HG02840 (cell line): Measurements from ENCODE around the gene EXOC1.
"Not testable (repeated sequence)": the region's sequence is repeated elsewhere in the genome, so short reads cannot be mapped to it uniquely, and the experiment has no call there.

Experiments used
- ATAC-seq: cut with Tn5 transposase; IDR thresholded peaks from one replicate; pipeline ENCODE4 v1.9.1; 2021; ENCODE audit warnings: mild to moderate bottlenecking, moderate library complexity, moderate number of reproducible peaks; ENCODE audit not compliant: unreplicated experiment, low FRiP score

EXOC1 gene, protein sequence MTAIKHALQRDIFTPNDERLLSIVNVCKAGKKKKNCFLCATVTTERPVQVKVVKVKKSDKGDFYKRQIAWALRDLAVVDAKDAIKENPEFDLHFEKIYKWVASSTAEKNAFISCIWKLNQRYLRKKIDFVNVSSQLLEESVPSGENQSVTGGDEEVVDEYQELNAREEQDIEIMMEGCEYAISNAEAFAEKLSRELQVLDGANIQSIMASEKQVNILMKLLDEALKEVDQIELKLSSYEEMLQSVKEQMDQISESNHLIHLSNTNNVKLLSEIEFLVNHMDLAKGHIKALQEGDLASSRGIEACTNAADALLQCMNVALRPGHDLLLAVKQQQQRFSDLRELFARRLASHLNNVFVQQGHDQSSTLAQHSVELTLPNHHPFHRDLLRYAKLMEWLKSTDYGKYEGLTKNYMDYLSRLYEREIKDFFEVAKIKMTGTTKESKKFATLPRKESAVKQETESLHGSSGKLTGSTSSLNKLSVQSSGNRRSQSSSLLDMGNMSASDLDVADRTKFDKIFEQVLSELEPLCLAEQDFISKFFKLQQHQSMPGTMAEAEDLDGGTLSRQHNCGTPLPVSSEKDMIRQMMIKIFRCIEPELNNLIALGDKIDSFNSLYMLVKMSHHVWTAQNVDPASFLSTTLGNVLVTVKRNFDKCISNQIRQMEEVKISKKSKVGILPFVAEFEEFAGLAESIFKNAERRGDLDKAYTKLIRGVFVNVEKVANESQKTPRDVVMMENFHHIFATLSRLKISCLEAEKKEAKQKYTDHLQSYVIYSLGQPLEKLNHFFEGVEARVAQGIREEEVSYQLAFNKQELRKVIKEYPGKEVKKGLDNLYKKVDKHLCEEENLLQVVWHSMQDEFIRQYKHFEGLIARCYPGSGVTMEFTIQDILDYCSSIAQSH

GRCh38 chr4:55853484-55854046, at the start of gene EXOC1:
Gene EXOC1, plus strand, starts transcription at chr4:55853648. Its CDS starts 4,676 bp downstream, at chr4:55858324.
- ATAC-seq = peak; percentile 99

DNA sequence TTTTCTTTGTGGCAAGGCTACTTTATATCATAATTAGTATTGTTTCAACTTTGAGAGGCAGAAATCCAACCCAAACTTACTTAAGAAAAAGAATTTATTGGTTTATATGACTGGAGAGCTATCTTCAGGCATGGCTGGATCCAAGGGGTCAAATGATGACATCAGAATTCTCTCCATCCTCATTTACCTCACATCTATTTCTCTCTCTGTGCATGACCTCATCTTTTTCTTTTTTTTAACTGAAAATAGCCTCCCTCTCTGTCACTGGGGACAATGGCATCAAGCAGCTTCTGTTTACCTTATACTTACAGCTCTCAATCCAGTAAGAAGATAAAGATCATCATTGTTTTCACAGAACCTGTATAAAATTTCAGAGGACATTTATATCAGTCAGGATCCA, 45.9 kb upstream of the EXOC1 start:
- ATAC-seq = no peak

GRCh38 chr4:55808186-55808585, 45.3 kb upstream of the EXOC1 start:
- ATAC-seq = no peak

GRCh38 chr4:55808632-55809031, 44.8 kb upstream of the EXOC1 start:
- ATAC-seq = no peak

GRCh38 chr4:55817691-55818090, 35.8 kb upstream of the EXOC1 start:
- ATAC-seq = no peak

DNA sequence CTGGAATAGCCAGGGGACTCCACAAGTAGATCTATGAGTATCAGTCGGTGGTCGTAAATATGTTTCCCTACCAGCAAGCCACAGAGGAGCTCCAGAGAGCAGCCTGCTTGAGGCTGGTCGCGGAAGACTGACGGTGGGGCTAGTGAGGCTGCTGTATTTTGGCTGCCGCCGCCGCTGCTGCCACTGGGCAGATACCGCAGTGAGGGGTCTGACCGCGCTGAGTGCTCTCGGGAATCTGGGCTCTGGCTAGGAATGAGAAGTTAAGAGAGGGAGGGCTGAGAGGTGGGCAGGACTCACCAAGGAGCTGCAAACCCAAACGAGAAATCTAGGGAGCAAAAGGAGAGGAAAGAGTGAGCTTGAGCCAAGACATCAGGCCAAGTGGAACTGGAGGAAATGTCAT, 33.8 kb upstream of the EXOC1 start, which contains the start of gene EXOC1L:
TSS of gene EXOC1L (plus strand) at position 157 of the 400 bp plus-strand sequence. CDS start at position 394, 237 bp downstream.
- no peak for ATAC-seq

- ATAC-seq = no peak
Measured at GRCh38 chr4:55820279-55820678, 33.2 kb upstream of the EXOC1 start.

- ATAC-seq = no peak
Measured at GRCh38 chr4:55822329-55822728, 31.1 kb upstream of the EXOC1 start.

GRCh38 chr4:55824865-55825264, 28.6 kb upstream of the EXOC1 start:
- ATAC-seq = no peak

- ATAC-seq = no peak
Measured at GRCh38 chr4:55826986-55827385, 26.5 kb upstream of the EXOC1 start.

- ATAC-seq = no peak
Measured at GRCh38 chr4:55827582-55827981, 25.9 kb upstream of the EXOC1 start.

DNA sequence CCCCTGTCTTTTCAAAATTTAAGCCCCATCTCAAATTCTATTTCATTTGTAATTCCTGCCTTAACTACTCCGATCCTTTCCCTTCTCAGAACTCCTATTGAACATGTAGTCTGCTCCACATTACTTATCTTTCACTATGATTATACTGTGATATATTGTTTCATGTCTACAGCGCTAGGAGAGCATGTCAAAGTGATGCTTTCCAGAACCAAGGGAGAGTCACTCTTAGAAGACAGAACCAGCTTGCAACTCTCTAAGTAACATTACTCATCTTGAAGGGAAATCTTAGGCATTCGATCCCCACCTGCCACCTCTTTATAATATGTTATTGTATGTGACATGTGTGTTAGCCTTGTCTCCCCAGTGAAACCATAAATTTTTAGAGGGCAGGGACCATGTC, 23.4 kb upstream of the EXOC1 start:
- ATAC-seq = no peak

DNA sequence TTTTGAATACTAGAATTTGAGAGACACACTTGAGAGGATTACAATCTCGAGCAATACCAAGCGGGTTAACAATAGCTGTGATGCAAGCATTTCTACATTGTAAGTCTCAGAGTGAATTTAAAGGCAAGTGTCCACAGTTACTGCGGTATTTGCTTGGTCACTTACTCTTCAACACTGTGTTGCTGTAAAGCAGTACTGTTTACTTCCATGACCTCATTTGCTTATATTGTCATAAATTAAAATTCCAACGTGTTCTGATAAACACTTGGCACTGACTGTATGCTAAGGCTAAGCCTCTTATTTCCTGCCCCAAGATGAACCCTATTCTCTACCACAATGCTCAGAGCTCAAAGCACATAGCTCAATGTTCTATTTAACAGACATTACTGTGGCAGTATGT, 22.7 kb upstream of the EXOC1 start:
- no peak for ATAC-seq

DNA sequence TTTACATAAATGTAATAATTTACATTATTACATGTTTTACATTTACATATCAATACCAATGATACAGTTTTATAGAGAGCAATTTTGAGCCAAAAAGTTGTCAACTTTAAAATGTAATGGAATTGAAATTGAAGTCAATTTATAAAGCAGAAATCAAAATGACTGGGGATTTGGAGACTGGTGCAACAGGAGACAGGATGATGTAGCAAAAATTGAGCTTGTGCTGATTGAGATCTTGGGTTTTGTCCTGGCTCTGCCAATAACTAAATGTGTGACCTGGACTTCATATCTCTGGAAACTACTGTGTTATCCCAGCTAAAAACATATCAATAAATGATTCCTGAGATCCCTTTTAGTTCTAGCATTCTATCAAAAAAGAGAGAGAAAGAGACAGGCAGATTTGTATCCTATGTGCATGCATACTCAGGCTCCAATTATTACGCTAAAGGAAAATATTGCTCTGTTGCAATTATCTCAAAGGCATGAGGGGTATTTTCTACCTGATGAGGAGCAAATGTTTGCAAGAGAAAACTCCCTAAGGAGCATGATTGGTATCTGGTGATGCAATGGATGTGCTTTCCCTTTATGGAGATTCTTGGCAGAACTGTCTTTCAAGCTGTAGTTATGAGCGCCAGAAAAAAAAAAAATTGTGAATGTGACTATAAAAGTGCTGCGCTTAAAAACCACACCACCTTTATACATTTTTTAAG, 19.2 kb upstream of the EXOC1 start:
- no peak for ATAC-seq

DNA sequence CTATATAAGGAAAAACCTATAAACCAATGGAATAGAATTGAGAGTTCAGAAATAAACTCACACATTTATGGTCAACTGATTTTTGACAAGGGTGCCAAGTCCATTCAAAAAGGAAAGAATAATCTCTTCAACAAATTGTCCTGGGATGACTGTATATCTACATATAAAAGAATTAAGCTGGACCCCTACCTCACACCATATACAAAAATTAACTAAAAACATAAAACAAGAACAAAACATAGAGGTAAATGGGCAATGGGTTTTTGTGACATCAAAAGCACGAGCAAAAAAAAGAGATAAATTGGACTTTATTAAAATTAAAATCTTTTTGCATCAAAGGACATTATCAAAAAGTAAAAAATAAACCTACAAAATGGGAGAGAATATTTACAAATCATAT, 15.5 kb upstream of the EXOC1 start:
- no peak for ATAC-seq

DNA sequence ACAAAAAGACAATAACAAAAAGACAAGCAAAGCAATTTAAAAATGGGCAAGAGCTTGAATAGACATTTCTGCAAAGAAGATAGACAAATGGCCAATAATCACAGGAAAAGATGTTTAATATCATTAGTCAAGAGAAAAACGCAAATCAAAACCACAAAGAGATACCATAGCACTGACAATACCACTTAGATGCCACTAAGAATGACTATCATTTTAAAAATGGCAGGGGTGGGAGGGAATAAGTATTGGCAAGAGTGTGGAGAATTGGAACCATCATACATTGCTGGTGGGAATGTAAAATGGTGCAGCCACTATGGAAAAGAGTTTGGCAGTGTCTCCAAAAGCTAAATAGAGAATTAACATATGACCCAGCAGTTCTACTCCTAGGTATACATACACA, 15.1 kb upstream of the EXOC1 start:
- no peak for ATAC-seq

- ATAC-seq = no peak
Measured at GRCh38 chr4:55838952-55839351, 14.5 kb upstream of the EXOC1 start.

DNA sequence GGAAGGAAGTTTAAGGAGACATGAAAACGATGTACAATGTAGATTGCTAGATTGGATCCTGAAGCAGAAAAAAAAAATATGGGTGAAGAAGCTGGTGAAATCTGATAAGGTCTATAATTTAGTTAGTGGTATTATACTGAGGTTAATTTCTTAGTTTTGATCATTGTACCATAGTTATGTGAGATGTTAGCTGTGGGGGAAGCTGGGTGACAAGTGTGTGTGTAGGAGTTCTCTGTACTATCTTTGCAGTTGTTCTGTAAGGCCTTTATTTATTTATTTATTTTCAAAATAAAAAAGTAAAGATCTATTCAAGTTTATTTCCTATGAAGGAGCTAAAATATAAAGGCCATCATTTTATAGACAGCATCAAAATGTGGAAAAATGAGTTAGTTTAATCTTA, 12.5 kb upstream of the EXOC1 start:
- ATAC-seq = no peak

DNA sequence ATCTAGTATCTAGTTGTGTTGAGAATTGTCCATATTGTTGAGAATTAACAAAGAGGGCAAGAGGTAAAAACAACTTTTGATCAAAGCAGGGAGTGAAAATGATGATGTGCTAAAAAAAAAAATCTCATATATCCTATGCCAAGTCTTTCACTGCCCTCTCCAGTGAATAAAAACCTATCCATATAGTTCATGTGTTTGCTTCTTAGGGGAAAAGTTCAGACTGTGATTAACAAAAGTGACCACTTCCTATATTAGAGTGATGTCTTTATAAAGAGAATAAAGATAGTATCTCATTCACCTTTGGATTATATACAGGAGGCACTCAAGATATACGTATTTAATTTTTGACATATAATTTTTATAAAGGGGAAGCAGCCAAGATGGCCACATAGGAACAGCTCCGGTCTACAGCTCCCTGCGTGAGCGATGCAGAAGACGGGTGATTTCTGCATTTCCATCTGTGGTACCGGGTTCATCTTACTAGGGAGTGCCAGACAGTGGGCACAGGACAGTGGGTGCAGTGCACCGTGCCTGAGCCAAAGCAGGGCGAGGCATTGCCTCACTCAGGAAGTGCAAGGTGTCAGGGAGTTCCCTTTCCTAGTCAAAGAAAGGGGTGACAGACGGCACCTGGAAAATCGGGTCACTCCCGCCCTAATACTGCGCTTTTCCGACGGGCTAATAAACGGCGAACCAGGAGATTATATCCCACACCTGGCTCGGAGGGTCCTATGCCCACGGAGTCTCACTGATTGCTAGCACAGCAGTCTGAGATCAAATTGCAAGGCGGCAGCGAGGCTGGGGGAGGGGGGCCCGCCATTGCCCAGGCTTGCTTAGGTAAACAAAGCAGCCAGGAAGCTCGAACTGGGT, 11.8 kb upstream of the EXOC1 start:
- ATAC-seq = not testable (repeated sequence)

DNA sequence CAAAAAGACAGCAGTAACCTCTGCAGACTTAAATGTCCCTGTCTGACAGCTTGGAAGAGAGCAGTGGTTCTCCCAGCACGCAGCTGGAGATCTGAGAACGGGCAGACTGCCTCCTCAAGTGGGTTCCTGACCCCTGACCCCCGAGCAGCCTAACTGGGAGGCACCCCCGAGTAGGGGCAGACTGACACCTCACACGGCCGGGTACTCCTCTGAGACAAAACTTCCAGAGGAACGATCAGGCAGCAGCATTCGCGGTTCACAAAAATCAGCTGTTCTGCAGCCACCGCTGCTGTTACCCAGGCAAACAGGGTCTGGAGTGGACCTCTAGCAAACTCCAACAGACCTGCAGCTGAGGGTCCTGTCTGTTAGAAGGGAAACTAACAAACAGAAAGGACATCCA, 11.1 kb upstream of the EXOC1 start:
- ATAC-seq = not testable (repeated sequence)
